Astrocyte of the spinal cord (primary cell): Measurements from ENCODE around the gene FBLIM1.

ENCODE experiments used
- DNase-seq: peaks from one replicate; pipeline ENCODE4 v3.0.0; 2011; ENCODE audit warnings: low read depth, low spot score
- H3K4me3 ChIP-seq: 2 replicates; pipeline ENCODE4 v1.5.1; 2011; ENCODE audit warnings: low read depth, mild to moderate bottlenecking, low read length, moderate library complexity
- in situ Hi-C: cut with HindIII; loops from 2 replicates; pipeline ENCODE4 v1.10.0; 2017; ENCODE audit warnings: low sequenced_read_pairs
- TF ChIP-seq, protein P1 (sequence below): IDR thresholded peaks from 2 replicates; pipeline ENCODE4 v1.5.1; 2012; ENCODE audit warnings: low read depth, mild to moderate bottlenecking, low read length, inconsistent platforms

FBLIM1 gene

DNA sequence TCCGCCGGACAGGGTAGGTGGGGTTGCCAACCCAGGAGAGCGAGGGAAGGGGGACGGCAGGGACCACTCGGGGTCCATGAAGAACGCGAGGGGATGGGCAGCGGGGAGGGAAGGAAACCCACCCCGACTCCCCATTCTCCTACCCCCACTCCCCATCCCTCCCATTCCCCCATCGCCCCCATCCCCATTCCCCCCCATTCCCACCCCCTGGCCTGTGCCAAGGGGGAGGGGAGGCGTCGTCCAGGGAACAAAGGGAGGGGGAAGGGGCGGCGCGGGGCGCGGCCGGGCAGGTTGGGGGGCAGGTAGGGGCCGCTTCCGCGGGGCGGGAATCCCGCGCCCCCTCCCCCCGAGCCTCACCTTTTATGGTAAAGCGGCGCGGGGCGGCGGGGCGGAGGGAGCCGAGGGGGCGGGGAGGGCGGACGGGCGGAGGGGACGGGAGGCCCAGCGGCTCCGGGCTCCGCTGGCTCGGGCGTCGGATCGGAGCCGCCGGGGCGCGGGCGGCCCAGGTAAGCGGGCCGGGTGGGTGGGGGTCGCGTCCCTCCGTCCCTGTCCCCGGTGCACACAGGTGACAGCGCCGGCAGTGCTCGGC lies at the start of gene FBLIM1:
Gene FBLIM1 (plus strand): TSS at position 453 of the 589 bp plus-strand sequence. CDS start 6,189 bp downstream, outside the sequence.
- in situ Hi-C loops: no loop called here
- peak within 1 kb of the TSS; percentile 79 for H3K4me3 ChIP-seq
- TF ChIP-seq, protein P1, sequence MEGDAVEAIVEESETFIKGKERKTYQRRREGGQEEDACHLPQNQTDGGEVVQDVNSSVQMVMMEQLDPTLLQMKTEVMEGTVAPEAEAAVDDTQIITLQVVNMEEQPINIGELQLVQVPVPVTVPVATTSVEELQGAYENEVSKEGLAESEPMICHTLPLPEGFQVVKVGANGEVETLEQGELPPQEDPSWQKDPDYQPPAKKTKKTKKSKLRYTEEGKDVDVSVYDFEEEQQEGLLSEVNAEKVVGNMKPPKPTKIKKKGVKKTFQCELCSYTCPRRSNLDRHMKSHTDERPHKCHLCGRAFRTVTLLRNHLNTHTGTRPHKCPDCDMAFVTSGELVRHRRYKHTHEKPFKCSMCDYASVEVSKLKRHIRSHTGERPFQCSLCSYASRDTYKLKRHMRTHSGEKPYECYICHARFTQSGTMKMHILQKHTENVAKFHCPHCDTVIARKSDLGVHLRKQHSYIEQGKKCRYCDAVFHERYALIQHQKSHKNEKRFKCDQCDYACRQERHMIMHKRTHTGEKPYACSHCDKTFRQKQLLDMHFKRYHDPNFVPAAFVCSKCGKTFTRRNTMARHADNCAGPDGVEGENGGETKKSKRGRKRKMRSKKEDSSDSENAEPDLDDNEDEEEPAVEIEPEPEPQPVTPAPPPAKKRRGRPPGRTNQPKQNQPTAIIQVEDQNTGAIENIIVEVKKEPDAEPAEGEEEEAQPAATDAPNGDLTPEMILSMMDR: no peak
- no peak for DNase-seq

DNA sequence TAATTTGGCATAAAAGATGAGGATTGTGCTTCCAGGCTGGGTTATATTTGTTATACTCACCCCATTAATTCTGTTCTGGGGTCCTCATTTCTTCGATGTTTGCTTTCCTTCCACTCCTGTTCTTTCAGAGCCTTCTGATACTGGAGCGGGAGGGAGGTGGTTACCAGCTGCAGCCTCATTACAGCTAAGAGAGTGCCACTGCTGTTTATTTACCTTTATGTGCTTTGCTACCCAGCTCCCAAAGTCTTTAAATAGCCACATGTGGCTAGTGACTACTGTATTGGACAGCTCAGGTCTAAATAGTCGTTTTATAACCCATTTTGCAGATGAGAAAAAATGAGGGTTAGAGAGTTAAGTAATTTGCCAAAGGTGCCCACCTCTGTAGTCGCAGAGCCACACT lies 49.4 kb upstream of the FBLIM1 start:
- no peak for DNase-seq
- in situ Hi-C loops: no loop called here
- TF ChIP-seq, protein P1: no peak
- no peak overlapping the region for H3K4me3 ChIP-seq

- in situ Hi-C loops: no loop called here
- TF ChIP-seq, protein P1: no peak
- no peak overlapping the region for H3K4me3 ChIP-seq
- DNase-seq: no peak
Observed at GRCh38 chr1:15712168-15712567, 46.4 kb upstream of the FBLIM1 start.

- H3K4me3 ChIP-seq: no peak overlapping the region
- in situ Hi-C loops: no loop called here
- peak; percentile 60 for DNase-seq
- TF ChIP-seq, protein P1: no peak
Observed at GRCh38 chr1:15714406-15715136, 44.0 kb upstream of the FBLIM1 start.

DNA sequence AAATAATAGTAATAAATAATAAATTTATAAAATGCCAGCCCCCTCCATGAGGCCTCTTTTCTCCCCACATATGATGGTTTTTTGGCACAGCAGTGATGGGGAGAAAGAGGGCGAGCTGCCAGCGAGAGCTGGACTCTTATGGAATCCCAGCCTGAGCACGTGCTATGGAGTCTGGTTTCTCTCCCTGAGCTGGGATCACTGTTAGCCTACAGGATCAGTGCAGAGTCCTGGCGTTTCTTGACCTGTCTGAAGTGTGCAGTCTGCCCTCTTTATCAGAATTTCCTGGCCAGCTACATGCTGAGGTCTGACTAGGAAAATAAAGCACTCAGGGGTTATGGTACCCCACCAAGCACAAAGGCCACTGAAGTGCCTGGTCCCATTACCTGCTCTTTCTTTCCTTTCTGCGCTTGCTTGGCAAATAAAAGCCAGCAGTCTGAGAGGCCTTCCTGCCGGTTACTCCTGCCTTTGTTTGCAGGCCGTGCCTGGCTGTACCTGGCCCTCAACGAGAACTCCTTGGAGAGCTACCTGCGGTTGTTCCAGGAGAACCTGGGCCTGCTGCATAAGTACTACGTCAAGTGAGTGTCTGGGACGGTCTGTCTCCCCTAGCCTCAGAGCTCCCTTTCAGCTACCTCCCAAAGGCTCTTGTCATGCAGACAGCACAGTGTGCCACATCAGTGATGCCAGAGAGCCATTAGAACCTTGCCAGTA lies 41.0 kb upstream of the FBLIM1 start:
- TF ChIP-seq, protein P1: no peak
- no peak for DNase-seq
- no peak overlapping the region for H3K4me3 ChIP-seq

DNA sequence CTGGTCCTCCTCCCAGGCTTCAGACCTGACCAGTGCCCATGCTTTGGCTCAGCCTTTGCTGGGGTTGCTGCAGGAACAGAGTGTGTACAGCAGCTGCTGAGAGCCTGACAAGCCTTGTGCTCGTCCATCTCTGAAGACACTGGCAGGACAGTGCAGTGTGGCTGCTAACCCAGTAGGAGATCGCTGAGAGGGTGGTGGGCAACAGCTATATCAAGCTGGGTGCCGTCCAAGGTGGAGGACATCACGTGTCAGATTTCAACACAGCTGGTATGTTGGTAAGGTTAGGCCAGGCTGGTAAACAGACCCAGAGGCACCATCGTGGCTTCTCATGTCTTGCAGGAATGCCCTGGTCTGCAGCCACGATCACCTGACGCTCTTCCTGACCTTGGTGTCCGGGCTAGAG lies 40.4 kb upstream of the FBLIM1 start:
- TF ChIP-seq, protein P1: no peak
- in situ Hi-C loops: no loop called here
- no peak for DNase-seq
- H3K4me3 ChIP-seq: no peak overlapping the region

More for the DNA sequence above, 41.0 kb upstream of the FBLIM1 start:
- in situ Hi-C loops: no loop called here
